ENCODE data around the gene GRID1.
A peak's percentile ranks its signal among the peaks of the same experiment; 100 is the strongest.

Gene GRID1

DNA sequence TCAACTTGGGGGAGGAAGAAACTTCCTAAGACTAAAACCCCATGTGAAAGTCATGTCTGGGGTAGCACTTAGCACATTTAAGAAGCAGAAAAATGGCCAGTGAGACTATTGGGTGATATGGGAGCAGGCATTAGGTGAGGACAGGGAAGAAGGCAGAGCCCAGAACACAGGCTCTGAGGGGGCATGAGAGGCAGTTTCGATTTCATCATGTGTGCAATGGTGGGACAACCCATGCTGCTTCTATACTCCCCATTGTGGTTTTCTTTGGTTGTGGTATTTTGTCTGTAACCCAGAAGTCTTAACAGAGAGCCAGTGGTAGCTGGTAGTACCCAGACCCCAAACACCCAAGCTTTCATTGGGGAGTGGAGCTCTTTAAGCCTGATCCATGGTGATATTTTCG lies 752.0 kb downstream of the GRID1 start:
- DNase-seq (ENCODE audit: low read depth in 1 of 2, low spot score in 1 of 2): no peak

GRCh38 chr10:85613391-85613790 lies 753.2 kb downstream of the GRID1 start:
- no peak for DNase-seq (ENCODE audit: low read depth in 1 of 2, low spot score in 1 of 2)

GRCh38 chr10:85612833-85613232 lies 753.8 kb downstream of the GRID1 start:
- no peak for DNase-seq (ENCODE audit: low read depth in 1 of 2, low spot score in 1 of 2)

GRCh38 chr10:85612378-85612775 lies 754.2 kb downstream of the GRID1 start:
- peak in 1 of 2 donors; percentile 17 for DNase-seq (ENCODE audit: low read depth in 1 of 2, low spot score in 1 of 2)

- no peak for DNase-seq (ENCODE audit: low read depth in 1 of 2, low spot score in 1 of 2)
These were observed 754.7 kb downstream of the GRID1 start for GRCh38 chr10:85611746-85612377.

DNA sequence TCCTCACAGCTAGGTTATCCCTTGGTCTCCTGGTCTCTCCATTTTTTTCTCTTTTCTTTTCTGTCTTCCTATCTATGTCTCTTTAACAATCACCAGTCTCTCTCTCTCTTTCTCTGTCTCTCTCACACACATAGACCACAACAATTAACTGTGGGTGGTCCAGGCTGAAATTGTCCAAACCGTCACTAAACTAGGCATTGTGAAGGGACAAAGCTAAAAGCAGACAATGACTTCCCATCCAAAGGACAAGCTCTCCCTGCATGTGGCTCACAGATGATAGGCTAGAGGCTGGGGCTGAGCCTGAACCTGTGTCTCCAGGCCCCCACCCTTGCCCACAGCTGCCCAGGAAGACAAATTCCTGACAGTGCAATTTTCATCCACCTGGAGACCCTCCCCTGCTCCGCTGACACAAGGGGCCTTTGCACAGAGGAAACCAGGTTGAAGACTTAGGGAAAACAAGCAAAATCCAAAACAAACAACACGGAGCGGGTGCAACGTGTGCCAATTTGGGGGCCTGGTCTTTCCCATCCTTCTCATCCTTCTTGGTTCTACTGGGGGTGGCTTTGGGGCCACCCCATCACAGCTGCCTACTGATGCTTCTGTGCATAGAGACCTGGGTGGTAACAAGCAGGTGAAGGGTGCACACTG lies 755.4 kb downstream of the GRID1 start:
- no peak for DNase-seq (ENCODE audit: low read depth in 1 of 2, low spot score in 1 of 2)

DNA sequence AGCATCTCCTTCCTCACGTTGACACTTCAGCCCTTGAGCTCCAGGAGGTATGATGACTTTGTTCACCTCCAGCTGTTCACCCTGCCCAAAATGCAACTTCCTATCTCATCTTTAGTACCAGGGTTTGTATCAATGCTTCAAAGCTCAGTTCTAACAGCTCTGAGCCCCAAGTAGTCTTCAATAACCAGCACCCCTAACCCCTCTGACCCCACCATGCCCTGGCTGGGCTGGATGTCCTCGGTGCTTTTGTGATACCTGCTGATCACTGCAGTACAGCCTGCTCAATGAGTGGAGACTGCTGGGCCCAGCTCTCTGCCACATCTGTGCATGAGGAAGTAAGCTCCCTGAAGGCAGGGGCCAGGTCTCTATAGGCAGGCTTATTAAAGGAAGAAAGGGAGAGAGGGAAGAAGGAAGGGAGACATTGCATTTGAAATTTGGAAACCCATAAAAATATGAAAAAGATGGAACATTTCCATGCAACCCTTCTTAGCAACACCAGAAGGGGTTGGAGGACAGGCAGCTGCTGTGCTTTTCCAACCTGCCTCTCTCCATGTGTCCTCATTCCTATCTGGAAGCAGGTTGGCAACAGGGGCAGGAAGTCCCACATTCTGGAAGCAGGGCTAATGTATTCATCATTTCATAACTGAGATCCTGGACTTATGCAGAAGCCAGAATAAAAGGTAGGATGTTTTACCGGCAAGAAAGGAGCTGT lies 756.1 kb downstream of the GRID1 start:
- no peak for DNase-seq (ENCODE audit: low read depth in 1 of 2, low spot score in 1 of 2)

DNA sequence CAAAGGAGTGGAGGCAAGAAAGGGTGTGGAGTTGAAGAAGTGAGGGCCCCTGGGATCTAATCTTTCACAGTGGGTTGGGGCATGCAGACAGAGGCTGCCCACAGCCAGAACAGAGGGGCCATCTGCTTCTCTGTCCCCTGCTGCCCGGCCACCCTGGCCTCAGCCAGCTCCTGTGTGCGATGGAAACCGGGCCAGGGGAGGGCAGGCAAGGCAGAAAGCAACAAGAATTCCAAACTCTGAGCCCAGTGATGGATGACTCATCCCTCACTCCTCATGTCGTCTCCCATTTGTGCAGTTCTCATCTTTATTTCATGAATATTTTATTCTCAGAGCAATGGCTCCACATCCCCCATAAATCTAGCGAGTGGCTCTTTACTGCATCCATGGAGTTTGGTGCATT lies 757.1 kb downstream of the GRID1 start:
- no peak for DNase-seq (ENCODE audit: low read depth in 1 of 2, low spot score in 1 of 2)

GRCh38 chr10:85608706-85609105 lies 757.9 kb downstream of the GRID1 start:
- no peak for DNase-seq (ENCODE audit: low read depth in 1 of 2, low spot score in 1 of 2)

DNA sequence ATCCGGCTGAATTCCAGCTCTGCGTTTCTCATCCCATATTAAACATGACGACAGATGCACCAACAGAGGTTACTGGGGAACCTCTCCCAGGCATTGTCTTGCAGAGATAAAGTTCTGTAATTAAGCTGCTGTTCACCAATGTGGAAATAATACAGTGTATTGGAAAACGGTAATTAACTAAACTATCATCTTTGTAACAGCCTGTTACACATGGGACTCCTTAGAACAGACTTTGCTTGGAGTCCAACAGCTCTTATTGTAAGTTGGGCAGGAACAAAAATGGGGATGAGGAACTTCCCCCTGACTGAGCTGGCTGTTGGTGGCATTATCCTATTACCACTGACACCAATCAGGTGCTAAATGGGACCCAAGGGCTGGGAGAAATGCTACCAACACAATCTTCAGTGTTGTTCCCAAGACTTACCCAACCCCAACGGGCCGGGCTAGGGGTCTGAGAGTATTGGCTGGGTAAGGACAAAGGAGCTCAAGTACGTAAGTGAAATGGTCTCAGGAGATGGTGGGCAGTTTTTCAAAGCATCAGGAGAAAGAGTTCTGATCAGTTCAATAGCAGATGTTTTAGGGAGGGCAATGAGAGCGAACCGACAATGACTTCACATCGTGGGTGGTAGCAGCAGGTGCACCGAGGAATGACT lies 759.4 kb downstream of the GRID1 start:
- no peak for DNase-seq (ENCODE audit: low read depth in 1 of 2, low spot score in 1 of 2)

- no peak for DNase-seq (ENCODE audit: low read depth in 1 of 2, low spot score in 1 of 2)
These were observed 760.2 kb downstream of the GRID1 start for GRCh38 chr10:85606401-85606800.

DNA sequence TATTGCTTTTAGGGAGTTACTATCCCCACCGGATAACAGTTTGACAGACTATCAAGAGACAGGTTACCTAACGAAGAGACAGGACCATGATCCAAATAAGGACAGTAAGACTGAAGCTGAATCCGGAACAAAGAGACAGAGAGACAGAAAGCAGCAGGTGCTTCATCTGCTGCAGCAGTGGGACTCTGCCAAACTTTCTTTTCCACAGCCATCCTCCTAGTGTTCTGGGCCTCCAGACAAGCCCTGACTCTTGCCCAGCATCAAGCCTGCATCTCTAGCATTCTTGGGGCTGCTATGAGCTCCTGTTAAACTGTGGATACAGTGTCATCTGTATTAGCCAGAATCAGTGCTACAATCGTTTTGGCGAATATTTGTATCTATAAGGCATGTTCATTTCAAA lies 761.7 kb downstream of the GRID1 start:
- DNase-seq (ENCODE audit: low read depth in 1 of 2, low spot score in 1 of 2): no peak

GRCh38 chr10:85604136-85604725 lies 762.4 kb downstream of the GRID1 start:
- DNase-seq (ENCODE audit: low read depth in 1 of 2, low spot score in 1 of 2): no peak

GRCh38 chr10:85603151-85603940 lies 763.2 kb downstream of the GRID1 start:
- DNase-seq (ENCODE audit: low read depth in 1 of 2, low spot score in 1 of 2): no peak

GRCh38 chr10:85602713-85603112 lies 763.9 kb downstream of the GRID1 start:
- no peak for DNase-seq (ENCODE audit: low read depth in 1 of 2, low spot score in 1 of 2)

DNA sequence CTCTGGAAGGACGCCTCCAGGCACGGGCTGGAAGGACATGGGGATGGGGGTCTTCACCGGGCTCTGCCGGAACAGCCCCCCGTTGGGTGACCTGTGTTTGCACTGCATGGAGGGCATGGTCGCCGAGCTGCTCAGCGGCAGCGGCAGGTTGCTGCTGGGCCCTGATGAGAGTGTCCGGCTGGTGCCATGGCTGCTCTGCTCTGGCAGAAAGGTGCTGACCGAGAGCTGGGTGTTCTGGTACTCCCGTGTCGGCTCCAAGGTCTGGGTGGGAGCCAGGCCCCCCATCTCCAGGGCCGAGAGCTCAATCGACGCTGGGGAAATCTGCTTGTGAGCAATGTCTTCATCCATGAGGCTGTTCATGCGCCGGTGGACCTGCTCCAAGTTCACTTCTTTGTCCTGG lies 764.3 kb downstream of the GRID1 start:
- no peak for DNase-seq (ENCODE audit: low read depth in 1 of 2, low spot score in 1 of 2)

- DNase-seq (ENCODE audit: low read depth in 1 of 2, low spot score in 1 of 2): no peak
These were observed 765.1 kb downstream of the GRID1 start for GRCh38 chr10:85601526-85601925.

DNA sequence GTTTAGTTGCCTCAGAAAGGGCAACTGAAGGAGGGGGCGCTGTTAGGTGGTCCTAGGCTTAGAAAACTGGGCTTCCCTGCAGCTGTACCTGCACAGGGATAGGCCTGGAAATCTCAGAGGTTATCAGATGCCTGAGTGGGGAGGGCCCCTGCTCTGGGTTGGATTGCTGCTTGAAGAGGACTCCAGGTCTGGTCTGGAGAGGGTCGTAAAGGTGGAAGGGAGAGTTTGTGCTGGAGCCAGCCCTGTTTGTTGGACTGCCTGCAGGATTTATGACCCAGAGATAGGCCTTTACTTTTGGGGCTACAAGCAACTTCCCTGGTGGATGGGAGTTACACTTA lies 765.9 kb downstream of the GRID1 start:
- DNase-seq (ENCODE audit: low read depth in 1 of 2, low spot score in 1 of 2): no peak

GRCh38 chr10:85600026-85600743 lies 766.4 kb downstream of the GRID1 start:
- no peak for DNase-seq (ENCODE audit: low read depth in 1 of 2, low spot score in 1 of 2)

DNA sequence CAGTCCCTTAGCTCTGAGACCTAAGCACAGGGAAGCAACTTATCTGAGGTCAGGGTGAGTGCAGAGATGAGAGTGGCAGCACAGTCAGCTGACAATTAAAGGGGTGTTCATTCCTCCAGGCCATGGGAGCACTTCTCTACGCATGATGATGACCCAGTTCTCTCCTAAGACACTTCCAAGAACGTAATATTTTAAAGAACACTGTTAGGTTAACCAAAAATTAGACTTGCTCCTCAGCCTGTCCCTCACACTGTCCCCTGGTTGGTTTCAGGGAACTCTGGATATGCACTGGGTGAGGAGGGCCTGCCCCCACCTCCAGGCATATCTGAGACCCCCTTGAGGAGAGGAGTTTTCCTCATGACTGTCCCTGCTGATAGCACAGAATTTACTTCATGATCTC lies 767.5 kb downstream of the GRID1 start:
- DNase-seq (ENCODE audit: low read depth in 1 of 2, low spot score in 1 of 2): no peak
